Stimulated activated memory B cell treated with anti-CD40 and anti-IgM and Interleukin-4, amounts not matched to agents 10 μg/mL and 1 μg/mL and 100 μg/mL, for 72 hours (primary cell): Measurements from ENCODE around the gene ZNF281.
"Not testable (repeated sequence)": the region's sequence is repeated elsewhere in the genome, so short reads cannot be mapped to it uniquely, and the experiment has no call there.

ENCODE experiments used
- ATAC-seq: fragments of 150-1000 bp; cut with Tn5 transposase; 2 replicates; pipeline ENCODE4 v1.10.0; 2021
- H3K27ac Mint-ChIP-seq: one replicate; pipeline ENCODE4 v1.8.0; 2022; ENCODE audit warnings: mild to moderate bottlenecking, mixed read lengths
- H3K27me3 Mint-ChIP-seq: one replicate; pipeline ENCODE4 v1.8.0; 2022; ENCODE audit warnings: mixed read lengths
- H3K36me3 Mint-ChIP-seq: one replicate; pipeline ENCODE4 v1.8.0; 2022; ENCODE audit warnings: mixed read lengths
- H3K4me1 Mint-ChIP-seq: one replicate; pipeline ENCODE4 v1.8.0; 2022; ENCODE audit warnings: mixed read lengths
- H3K4me3 Mint-ChIP-seq: one replicate; pipeline ENCODE4 v1.8.0; 2022; ENCODE audit warnings: mild to moderate bottlenecking, moderate library complexity, mixed read lengths
- H3K9me3 Mint-ChIP-seq: one replicate; pipeline ENCODE4 v1.8.0; 2022; ENCODE audit warnings: mixed read lengths

Gene ZNF281

GRCh38 chr1:200437088-200437487 is 27.3 kb upstream of the ZNF281 start:
- Mint-ChIP-seq H3K4me1 (peaks cover 7% of the 10 kb centered on the region), H3K4me3 (no peak overlapping the region), H3K27ac (peak overlapping the region; percentile 84), H3K27me3 (no peaks in the 10 kb centered on the region), H3K36me3 (no peaks in the 10 kb centered on the region), H3K9me3 (no peaks in the 10 kb centered on the region)
- ATAC-seq = no peak

GRCh38 chr1:200436436-200436835 is 26.6 kb upstream of the ZNF281 start:
- no peak overlapping the region for H3K27ac Mint-ChIP-seq
- peaks cover 7% of the 10 kb centered on the region for H3K4me1 Mint-ChIP-seq
- no peaks in the 10 kb centered on the region for H3K36me3 Mint-ChIP-seq

GRCh38 chr1:200435200-200435780 is 25.5 kb upstream of the ZNF281 start:
- H3K36me3 Mint-ChIP-seq = no peaks in the 10 kb centered on the region
- H3K4me3 Mint-ChIP-seq = no peak overlapping the region
- H3K27me3 Mint-ChIP-seq = no peaks in the 10 kb centered on the region
- no peak overlapping the region for H3K27ac Mint-ChIP-seq
- H3K4me1 Mint-ChIP-seq = peaks cover 7% of the 10 kb centered on the region
- ATAC-seq = no peak
- no peaks in the 10 kb centered on the region for H3K9me3 Mint-ChIP-seq

More at GRCh38 chr1:200436436-200436835, 26.6 kb upstream of the ZNF281 start:
- no peak for ATAC-seq
- Mint-ChIP-seq H3K27me3 (no peaks in the 10 kb centered on the region), H3K9me3 (no peaks in the 10 kb centered on the region), H3K4me3 (no peak overlapping the region)

- Mint-ChIP-seq H3K27ac (no peak overlapping the region), H3K27me3 (no peaks in the 10 kb centered on the region), H3K4me3 (no peak overlapping the region), H3K36me3 (no peaks in the 10 kb centered on the region), H3K9me3 (no peaks in the 10 kb centered on the region), H3K4me1 (peaks cover 13% of the 10 kb centered on the region)
- ATAC-seq = no peak
Measured at GRCh38 chr1:200433586-200433985, 23.8 kb upstream of the ZNF281 start.

GRCh38 chr1:200432586-200432985 is 22.8 kb upstream of the ZNF281 start:
- no peak for ATAC-seq
- peaks cover 9% of the 10 kb centered on the region for H3K4me1 Mint-ChIP-seq
- no peaks in the 10 kb centered on the region for H3K36me3 Mint-ChIP-seq
- no peaks in the 10 kb centered on the region for H3K9me3 Mint-ChIP-seq
- H3K27me3 Mint-ChIP-seq = no peaks in the 10 kb centered on the region
- no peak overlapping the region for H3K4me3 Mint-ChIP-seq
- no peak overlapping the region for H3K27ac Mint-ChIP-seq

- Mint-ChIP-seq H3K27me3 (no peaks in the 10 kb centered on the region), H3K27ac (no peak overlapping the region), H3K36me3 (no peaks in the 10 kb centered on the region), H3K9me3 (no peaks in the 10 kb centered on the region), H3K4me1 (peaks cover 6% of the 10 kb centered on the region), H3K4me3 (no peak overlapping the region)
- ATAC-seq = no peak
Measured at GRCh38 chr1:200429221-200429751, 19.4 kb upstream of the ZNF281 start.

- Mint-ChIP-seq H3K27me3 (no peaks in the 10 kb centered on the region), H3K4me1 (peaks cover 6% of the 10 kb centered on the region), H3K27ac (no peak overlapping the region), H3K36me3 (no peaks in the 10 kb centered on the region), H3K4me3 (no peak overlapping the region), H3K9me3 (no peaks in the 10 kb centered on the region)
- peak; percentile 78 for ATAC-seq
Measured at GRCh38 chr1:200428482-200429205, 18.8 kb upstream of the ZNF281 start.

GRCh38 chr1:200427744-200428143 is 17.9 kb upstream of the ZNF281 start:
- H3K4me1 Mint-ChIP-seq = peaks cover 6% of the 10 kb centered on the region
- no peak overlapping the region for H3K27ac Mint-ChIP-seq
- ATAC-seq = no peak
- H3K4me3 Mint-ChIP-seq = no peak overlapping the region
- no peaks in the 10 kb centered on the region for H3K36me3 Mint-ChIP-seq
- no peaks in the 10 kb centered on the region for H3K9me3 Mint-ChIP-seq
- H3K27me3 Mint-ChIP-seq = no peaks in the 10 kb centered on the region

- Mint-ChIP-seq H3K4me1 (peaks cover 6% of the 10 kb centered on the region), H3K9me3 (no peaks in the 10 kb centered on the region), H3K27me3 (no peaks in the 10 kb centered on the region), H3K27ac (no peak overlapping the region), H3K36me3 (no peaks in the 10 kb centered on the region), H3K4me3 (no peak overlapping the region)
- ATAC-seq = no peak
Measured at GRCh38 chr1:200426196-200426595, 16.4 kb upstream of the ZNF281 start.

- Mint-ChIP-seq H3K27ac (no peak overlapping the region), H3K27me3 (no peaks in the 10 kb centered on the region), H3K36me3 (no peaks in the 10 kb centered on the region), H3K4me1 (no peaks in the 10 kb centered on the region), H3K9me3 (no peaks in the 10 kb centered on the region), H3K4me3 (no peak overlapping the region)
- ATAC-seq = no peak
Measured at GRCh38 chr1:200423235-200423634, 13.4 kb upstream of the ZNF281 start.

GRCh38 chr1:200422211-200422610 is 12.4 kb upstream of the ZNF281 start:
- no peaks in the 10 kb centered on the region for H3K36me3 Mint-ChIP-seq
- H3K9me3 Mint-ChIP-seq = no peaks in the 10 kb centered on the region
- ATAC-seq = no peak
- no peak overlapping the region for H3K27ac Mint-ChIP-seq
- no peaks in the 10 kb centered on the region for H3K27me3 Mint-ChIP-seq
- no peak overlapping the region for H3K4me3 Mint-ChIP-seq
- no peaks in the 10 kb centered on the region for H3K4me1 Mint-ChIP-seq

- H3K9me3 Mint-ChIP-seq = no peaks in the 10 kb centered on the region
- no peak for ATAC-seq
- H3K27ac Mint-ChIP-seq = no peak overlapping the region
- H3K4me1 Mint-ChIP-seq = peaks cover 5% of the 10 kb centered on the region
- no peak overlapping the region for H3K4me3 Mint-ChIP-seq
- no peaks in the 10 kb centered on the region for H3K27me3 Mint-ChIP-seq
- H3K36me3 Mint-ChIP-seq = no peaks in the 10 kb centered on the region
Measured at GRCh38 chr1:200415789-200416593, 6.2 kb upstream of the ZNF281 start.

- Mint-ChIP-seq H3K9me3 (no peaks in the 10 kb centered on the region), H3K4me1 (peaks cover 11% of the 10 kb centered on the region), H3K27ac (no peak overlapping the region), H3K27me3 (no peaks in the 10 kb centered on the region), H3K36me3 (no peaks in the 10 kb centered on the region), H3K4me3 (no peak overlapping the region)
- ATAC-seq = no peak
Measured at GRCh38 chr1:200415227-200415626, 5.4 kb upstream of the ZNF281 start.

- Mint-ChIP-seq H3K27me3 (no peaks in the 10 kb centered on the region), H3K36me3 (no peaks in the 10 kb centered on the region), H3K4me1 (peaks cover 14% of the 10 kb centered on the region), H3K4me3 (no peak overlapping the region), H3K27ac (no peak overlapping the region), H3K9me3 (no peaks in the 10 kb centered on the region)
- ATAC-seq = no peak
Measured at GRCh38 chr1:200414657-200415056, 4.8 kb upstream of the ZNF281 start.

GRCh38 chr1:200413766-200414165 is 3.9 kb upstream of the ZNF281 start:
- not testable (repeated sequence) for ATAC-seq, H3K4me3 Mint-ChIP-seq, H3K36me3 Mint-ChIP-seq, H3K27me3 Mint-ChIP-seq, H3K27ac Mint-ChIP-seq, H3K9me3 Mint-ChIP-seq
- H3K4me1 Mint-ChIP-seq = peaks cover 20% of the 10 kb centered on the region
